ENCODE data around the gene KCNK15. TPM values are rescaled to one million over a fixed set of nuclear protein-coding genes. Genes with fewer than 3 reads are reported as not detected.

KCNK15 gene
- total RNA-seq, 4 donors from 2014 or later = 0.54 TPM; not detected in 3

- Histone ChIP-seq H3K27ac (no peak overlapping the region), H3K4me1 (no peaks in the 10 kb centered on the region), H3K4me3 (no peak overlapping the region), H3K36me3 (no peaks in the 10 kb centered on the region), H3K9me3 (no peaks in the 10 kb centered on the region), H3K27me3 (no peaks in the 10 kb centered on the region)
- TF ChIP-seq, protein P1, sequence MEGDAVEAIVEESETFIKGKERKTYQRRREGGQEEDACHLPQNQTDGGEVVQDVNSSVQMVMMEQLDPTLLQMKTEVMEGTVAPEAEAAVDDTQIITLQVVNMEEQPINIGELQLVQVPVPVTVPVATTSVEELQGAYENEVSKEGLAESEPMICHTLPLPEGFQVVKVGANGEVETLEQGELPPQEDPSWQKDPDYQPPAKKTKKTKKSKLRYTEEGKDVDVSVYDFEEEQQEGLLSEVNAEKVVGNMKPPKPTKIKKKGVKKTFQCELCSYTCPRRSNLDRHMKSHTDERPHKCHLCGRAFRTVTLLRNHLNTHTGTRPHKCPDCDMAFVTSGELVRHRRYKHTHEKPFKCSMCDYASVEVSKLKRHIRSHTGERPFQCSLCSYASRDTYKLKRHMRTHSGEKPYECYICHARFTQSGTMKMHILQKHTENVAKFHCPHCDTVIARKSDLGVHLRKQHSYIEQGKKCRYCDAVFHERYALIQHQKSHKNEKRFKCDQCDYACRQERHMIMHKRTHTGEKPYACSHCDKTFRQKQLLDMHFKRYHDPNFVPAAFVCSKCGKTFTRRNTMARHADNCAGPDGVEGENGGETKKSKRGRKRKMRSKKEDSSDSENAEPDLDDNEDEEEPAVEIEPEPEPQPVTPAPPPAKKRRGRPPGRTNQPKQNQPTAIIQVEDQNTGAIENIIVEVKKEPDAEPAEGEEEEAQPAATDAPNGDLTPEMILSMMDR (IDR thresholded peaks at IDR 0.05) = no peak
- TF ChIP-seq POLR2A (IDR thresholded peaks at IDR 0.05) = no peak
- no peak for DNase-seq
These were observed 47.1 kb downstream of the KCNK15 start for GRCh38 chr20:44792796-44793195.

DNA sequence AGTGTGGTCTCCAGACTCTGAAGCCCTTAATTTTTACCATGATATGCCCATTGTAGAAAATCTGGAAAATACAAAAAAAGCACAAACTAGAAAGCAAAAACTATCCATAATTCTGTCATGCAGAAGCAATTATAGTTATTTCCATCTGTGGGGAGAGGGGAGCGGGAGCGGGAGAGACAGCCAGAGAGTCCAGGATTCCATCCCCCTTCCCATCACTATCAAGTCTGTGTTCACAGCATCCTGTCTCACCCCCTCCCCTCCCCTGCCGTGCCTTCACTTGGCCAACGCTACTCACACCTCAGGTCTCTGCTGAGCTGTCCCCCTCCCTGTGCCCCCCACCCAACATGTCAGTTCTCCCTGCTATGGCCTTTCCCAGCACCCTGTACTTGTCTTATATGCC, 50.2 kb downstream of the KCNK15 start:
- Histone ChIP-seq H3K36me3 (no peaks in the 10 kb centered on the region), H3K27ac (no peak overlapping the region), H3K4me3 (no peak overlapping the region), H3K27me3 (no peaks in the 10 kb centered on the region), H3K4me1 (no peaks in the 10 kb centered on the region), H3K9me3 (no peaks in the 10 kb centered on the region)
- no peak for DNase-seq
- TF ChIP-seq POLR2A (IDR thresholded peaks at IDR 0.05) = no peak
- TF ChIP-seq, protein P1 (IDR thresholded peaks at IDR 0.05) = no peak

GRCh38 chr20:44796311-44796710, 50.6 kb downstream of the KCNK15 start:
- Histone ChIP-seq H3K9me3 (no peaks in the 10 kb centered on the region), H3K36me3 (no peaks in the 10 kb centered on the region), H3K4me3 (no peak overlapping the region), H3K27me3 (no peaks in the 10 kb centered on the region), H3K4me1 (no peaks in the 10 kb centered on the region), H3K27ac (no peak overlapping the region)
- DNase-seq = no peak
- TF ChIP-seq, protein P1 (IDR thresholded peaks at IDR 0.05) = no peak
- no peak for TF ChIP-seq POLR2A (IDR thresholded peaks at IDR 0.05)

GRCh38 chr20:44796758-44797457, 51.2 kb downstream of the KCNK15 start:
- no peak for DNase-seq
- H3K27ac ChIP-seq = no peak overlapping the region
- TF ChIP-seq POLR2A (IDR thresholded peaks at IDR 0.05) = no peak
- TF ChIP-seq, protein P1 (IDR thresholded peaks at IDR 0.05) = no peak
- H3K36me3 ChIP-seq = no peaks in the 10 kb centered on the region
- no peaks in the 10 kb centered on the region for H3K4me1 ChIP-seq
- H3K27me3 ChIP-seq = no peaks in the 10 kb centered on the region
- no peaks in the 10 kb centered on the region for H3K9me3 ChIP-seq
- H3K4me3 ChIP-seq = no peak overlapping the region

DNA sequence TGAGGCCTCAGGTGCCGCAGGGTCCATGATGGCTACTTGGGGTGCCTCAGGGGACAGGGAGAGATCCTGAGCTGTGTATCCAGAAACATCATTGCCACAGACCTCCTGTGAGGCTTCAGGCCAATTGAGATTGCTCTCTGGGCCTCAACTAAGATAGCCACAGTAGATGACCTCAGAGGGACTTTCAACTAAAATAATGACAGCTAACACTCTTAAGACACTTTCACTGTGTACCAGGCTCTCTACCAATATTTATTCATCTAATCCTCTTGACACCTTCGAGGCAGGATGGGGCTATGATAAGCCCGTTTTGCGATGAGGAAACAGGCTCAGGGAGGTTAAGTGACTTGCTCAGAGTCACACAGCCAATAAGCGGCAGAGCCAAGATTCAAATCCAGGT, 54.0 kb downstream of the KCNK15 start:
- Histone ChIP-seq H3K9me3 (no peaks in the 10 kb centered on the region), H3K27ac (no peak overlapping the region), H3K27me3 (no peaks in the 10 kb centered on the region), H3K36me3 (no peaks in the 10 kb centered on the region), H3K4me1 (no peaks in the 10 kb centered on the region), H3K4me3 (no peak overlapping the region)
- no peak for DNase-seq
- no peak for TF ChIP-seq POLR2A (IDR thresholded peaks at IDR 0.05)
- TF ChIP-seq, protein P1 (IDR thresholded peaks at IDR 0.05) = no peak

Measured in Peyer's patch (tissue), 4 donors.